COLO829 (cell line): Measurements from ENCODE around the gene CAMK2A.

Experiments
- DNase-seq: peaks from one replicate; pipeline ENCODE4 v3.0.0; 2012; ENCODE audit warnings: low spot score

The CAMK2A gene

DNA sequence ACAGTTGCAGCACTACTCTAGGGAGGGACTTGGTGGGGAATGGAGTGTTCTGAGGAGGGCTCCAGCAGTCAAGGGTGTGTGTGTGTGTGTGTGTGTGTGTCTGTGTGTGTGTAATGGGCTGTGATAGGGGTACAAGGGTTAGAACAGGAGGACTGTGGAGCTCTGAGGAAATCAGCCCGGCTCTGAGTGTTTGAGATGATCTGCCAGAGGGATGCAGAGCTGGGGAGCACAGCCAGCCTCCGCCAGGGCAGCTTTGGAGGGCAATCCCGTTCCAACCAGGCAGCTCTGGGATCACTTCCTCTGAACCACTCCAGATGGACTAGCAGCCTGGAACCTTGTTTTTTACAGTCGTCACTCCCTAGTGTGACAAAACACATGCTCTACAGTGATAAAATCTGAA lies 102.7 kb downstream of the CAMK2A start:
- DNase-seq, result no peak

- DNase-seq, result no peak
Measured at GRCh38 chr5:150186137-150186536, 103.4 kb downstream of the CAMK2A start.

- DNase-seq, result no peak
Measured at GRCh38 chr5:150184990-150185912, 104.3 kb downstream of the CAMK2A start.

DNA sequence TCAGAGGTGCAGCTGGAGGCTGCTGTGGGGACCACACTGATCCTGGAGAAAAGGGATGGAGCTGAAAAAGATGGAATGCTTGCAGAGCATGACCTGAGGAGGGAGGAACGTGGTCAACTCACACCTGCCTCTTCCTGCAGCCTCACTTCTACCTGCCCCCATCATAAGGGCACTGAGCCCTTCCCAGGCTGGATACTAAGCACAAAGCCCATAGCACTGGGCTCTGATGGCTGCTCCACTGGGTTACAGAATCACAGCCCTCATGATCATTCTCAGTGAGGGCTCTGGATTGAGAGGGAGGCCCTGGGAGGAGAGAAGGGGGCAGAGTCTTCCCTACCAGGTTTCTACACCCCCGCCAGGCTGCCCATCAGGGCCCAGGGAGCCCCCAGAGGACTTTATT lies 105.6 kb downstream of the CAMK2A start:
- DNase-seq, result no peak

DNA sequence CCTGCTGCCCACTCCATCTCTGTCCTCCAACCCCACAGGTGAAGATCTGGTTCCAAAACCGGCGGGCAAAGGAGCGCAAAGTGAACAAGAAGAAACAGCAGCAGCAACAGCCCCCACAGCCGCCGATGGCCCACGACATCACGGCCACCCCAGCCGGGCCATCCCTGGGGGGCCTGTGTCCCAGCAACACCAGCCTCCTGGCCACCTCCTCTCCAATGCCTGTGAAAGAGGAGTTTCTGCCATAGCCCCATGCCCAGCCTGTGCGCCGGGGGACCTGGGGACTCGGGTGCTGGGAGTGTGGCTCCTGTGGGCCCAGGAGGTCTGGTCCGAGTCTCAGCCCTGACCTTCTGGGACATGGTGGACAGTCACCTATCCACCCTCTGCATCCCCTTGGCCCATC lies 106.1 kb downstream of the CAMK2A start:
- DNase-seq, result no peak

DNA sequence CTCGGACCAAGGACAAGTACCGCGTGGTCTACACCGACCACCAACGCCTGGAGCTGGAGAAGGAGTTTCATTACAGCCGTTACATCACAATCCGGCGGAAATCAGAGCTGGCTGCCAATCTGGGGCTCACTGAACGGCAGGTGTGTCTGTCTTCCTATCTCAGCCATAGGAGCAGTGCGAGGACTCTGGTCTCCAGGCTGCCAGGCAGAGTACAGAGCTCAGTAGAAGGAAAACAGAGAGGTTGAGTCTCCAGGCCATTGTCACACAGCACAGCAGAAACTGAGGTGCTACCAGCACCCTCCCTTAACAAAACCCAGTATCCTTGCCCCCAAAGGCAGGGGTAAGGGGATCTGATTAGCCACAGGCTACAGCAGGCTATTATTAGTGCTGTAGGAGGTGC lies 106.8 kb downstream of the CAMK2A start:
- no peak for DNase-seq

GRCh38 chr5:150181766-150182545 lies 107.6 kb downstream of the CAMK2A start:
- DNase-seq, result no peak

- no peak for DNase-seq
Measured at GRCh38 chr5:150181027-150181426, 108.5 kb downstream of the CAMK2A start.

- DNase-seq, result no peak
Measured at GRCh38 chr5:150180241-150181026, 109.1 kb downstream of the CAMK2A start.

DNA sequence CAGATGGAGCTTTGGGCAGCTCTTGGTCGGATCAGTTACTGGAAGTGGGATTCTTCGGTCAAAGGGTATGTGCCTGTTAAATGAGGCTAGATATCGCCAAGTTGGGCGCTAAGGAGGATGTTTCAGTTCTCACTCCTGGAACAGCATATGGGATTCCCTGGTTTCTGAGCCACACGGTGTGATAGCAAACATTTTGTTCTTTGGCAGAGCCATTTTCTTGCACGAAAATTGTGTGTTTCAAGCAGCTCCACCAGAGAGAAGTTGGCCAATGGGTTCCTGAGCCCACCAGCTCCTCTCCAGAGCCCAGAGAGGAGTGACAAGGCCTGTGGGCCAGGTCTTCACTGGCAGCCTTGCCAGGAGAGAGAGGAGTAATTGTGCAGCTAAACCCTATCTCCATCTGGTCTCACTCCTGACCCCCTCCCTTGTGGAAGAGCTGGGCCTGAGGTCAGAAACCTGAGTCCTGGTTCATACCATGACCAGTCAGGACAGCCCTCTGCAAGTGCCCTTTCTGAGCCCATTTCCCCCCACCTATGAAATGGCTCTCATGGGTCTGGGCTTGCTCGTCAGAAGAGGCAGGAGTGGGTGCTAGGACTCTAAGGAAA lies 110.5 kb downstream of the CAMK2A start:
- no peak for DNase-seq

GRCh38 chr5:150178262-150178661 lies 111.3 kb downstream of the CAMK2A start:
- DNase-seq, result no peak

- DNase-seq, result no peak
Measured at GRCh38 chr5:150177721-150178120, 111.9 kb downstream of the CAMK2A start.

DNA sequence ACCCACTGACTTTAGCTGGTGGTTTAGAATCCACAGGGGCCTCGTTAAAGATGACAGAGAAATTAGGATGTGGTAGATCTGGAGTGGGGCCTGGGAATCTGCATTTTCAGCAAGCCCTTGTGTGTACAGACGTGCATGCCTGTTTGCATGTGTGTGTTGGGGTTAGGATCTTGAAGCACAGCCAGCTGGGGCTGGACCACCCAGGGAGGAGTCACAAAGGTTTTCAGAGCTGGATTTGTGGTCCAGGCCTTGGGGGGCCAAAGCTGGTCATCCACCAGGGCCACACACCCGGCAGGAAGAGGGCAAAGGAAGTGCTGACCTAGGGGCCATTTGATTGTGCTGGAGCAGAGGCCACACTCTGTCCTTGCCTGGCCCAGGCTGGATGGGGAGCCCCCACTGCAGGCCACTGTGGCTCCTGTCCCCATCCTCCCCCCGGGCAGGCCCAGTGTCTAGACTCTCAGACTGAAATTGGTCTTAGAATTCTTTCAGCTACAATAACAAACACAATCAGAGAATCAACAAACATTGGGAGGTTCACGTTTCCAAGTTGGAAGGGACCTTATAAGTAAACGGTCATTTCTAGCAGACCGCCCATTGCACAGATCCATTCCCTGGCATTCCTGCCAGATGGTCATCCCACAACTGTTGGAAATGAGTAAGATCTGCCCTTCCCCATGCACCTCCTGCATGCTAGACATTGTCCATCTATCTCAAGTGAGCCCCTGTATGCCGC lies 112.7 kb downstream of the CAMK2A start:
- no peak for DNase-seq

DNA sequence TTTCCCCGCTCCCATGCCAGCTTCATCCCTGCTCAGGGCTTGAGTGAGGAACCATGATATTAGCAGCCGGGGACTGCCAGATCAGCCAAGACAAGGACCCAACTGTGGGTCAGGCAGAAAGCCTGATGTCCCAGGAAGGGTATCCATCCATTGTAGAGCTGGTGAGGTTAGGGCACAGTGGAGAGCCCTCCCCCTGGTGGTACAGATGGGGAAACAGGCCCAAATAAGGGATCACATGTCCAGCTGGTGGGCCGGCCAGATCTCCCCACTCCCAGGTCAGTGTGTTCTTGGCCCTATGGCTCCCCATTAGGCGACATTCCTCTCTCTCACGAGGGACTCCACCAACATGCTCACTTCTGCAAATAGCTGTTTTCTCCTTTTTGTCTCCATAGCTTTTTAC lies 114.0 kb downstream of the CAMK2A start:
- DNase-seq, result peak; percentile 35

- DNase-seq, result peak; percentile 44
Measured at GRCh38 chr5:150175076-150175475, 114.5 kb downstream of the CAMK2A start.

DNA sequence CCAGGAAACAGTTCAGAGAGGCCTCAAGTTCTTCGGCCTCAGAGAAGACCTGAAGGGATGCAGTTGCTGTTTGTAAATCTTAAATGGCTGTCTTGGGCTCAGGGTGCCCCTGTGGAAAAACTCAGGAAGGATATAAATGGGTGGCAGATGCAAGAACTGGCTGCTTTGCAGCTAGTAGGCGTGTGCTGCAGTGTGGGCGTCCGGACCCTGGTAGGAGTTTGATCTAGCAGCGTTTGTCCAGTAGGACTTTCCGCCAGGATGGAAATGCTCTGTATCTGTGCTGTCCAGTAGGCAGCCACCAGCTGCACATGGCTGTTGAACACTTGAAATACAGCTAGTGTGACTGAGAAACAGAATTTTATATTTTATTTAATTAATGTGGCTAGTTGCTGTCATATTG lies 115.3 kb downstream of the CAMK2A start:
- DNase-seq, result no peak

- DNase-seq, result no peak
Measured at GRCh38 chr5:150173161-150173560, 116.4 kb downstream of the CAMK2A start.

DNA sequence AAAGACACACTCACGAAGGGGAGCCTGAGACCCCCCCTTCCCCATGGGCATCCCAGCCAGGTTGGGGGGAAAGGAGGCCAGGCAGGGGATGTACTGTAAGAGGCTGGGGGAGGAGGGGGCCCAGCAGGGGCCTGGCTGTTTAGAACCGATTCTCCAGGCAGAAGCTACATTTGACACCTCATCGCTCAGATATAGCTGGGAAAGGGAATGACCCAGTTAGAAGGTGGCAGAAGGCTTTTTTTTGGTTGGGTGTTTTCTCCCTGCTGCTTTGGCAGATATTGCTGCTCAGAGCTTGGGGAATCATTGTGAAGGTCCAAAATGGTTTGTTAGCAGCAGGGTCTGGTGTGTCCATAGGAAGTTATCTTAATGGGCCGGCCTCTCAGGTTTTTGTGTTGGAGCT lies 117.0 kb downstream of the CAMK2A start:
- DNase-seq, result no peak

- no peak for DNase-seq
Measured at GRCh38 chr5:150172145-150172544, 117.4 kb downstream of the CAMK2A start.
